ENCODE measurements around the gene TCF23. TPM values are rescaled to one million over a fixed set of nuclear protein-coding genes. Genes with fewer than 3 reads are reported as not detected.
"Not testable (repeated sequence)": the region's sequence is repeated elsewhere in the genome, so short reads cannot be mapped to it uniquely, and the experiment has no call there.

TCF23 gene
- total and polyA plus RNA-seq, 4 donors, result under 0.01 to 0.05 (median 0.02) TPM; not detected in 1

GRCh38 chr2:27108221-27108620, 40.6 kb upstream of the TCF23 start:
- Histone ChIP-seq H3K4me1 (ENCODE audit: control insufficient read depth in 4 of 4, insufficient read depth in 4 of 4, low read length in 3 of 4) (no peaks in the 10 kb centered on the region), H3K27ac (ENCODE audit: low read depth in 1 of 2, low read length in 2 of 2) (no peak overlapping the region), H3K4me3 (ENCODE audit: low read depth in 1 of 3, low read length in 3 of 3) (no peak overlapping the region), H3K9me3 (ENCODE audit: control insufficient read depth in 4 of 4, low read length in 3 of 4) (no peaks in the 10 kb centered on the region), H3K9ac (ENCODE audit: low read depth in 1 of 2, low read length in 2 of 2) (no peak overlapping the region), H3K36me3 (ENCODE audit: control insufficient read depth in 4 of 4, insufficient read depth in 3 of 4, low read depth in 1 of 4, low read length in 3 of 4) (no peaks in the 10 kb centered on the region), H3K27me3 (ENCODE audit: control insufficient read depth in 4 of 4, insufficient read depth in 4 of 4, low read length in 3 of 4) (no peaks in the 10 kb centered on the region)
- no peak for DNase-seq (ENCODE audit: low spot score)
- TF ChIP-seq, protein P1, sequence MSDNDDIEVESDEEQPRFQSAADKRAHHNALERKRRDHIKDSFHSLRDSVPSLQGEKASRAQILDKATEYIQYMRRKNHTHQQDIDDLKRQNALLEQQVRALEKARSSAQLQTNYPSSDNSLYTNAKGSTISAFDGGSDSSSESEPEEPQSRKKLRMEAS (IDR thresholded peaks at IDR 0.05), result no peak
- TF ChIP-seq HNF4G (IDR thresholded peaks at IDR 0.05) (no peak), SP1 (IDR thresholded peaks at IDR 0.05) (no peak)
- 76% methylated on average over 2 of the region's 2 CpGs for WGBS

GRCh38 chr2:27109083-27109482, 39.7 kb upstream of the TCF23 start:
- Histone ChIP-seq H3K9me3 (ENCODE audit: control insufficient read depth in 4 of 4, low read length in 3 of 4) (no peaks in the 10 kb centered on the region), H3K4me1 (ENCODE audit: control insufficient read depth in 4 of 4, insufficient read depth in 4 of 4, low read length in 3 of 4) (no peaks in the 10 kb centered on the region), H3K4me3 (ENCODE audit: low read depth in 1 of 3, low read length in 3 of 3) (no peak overlapping the region), H3K36me3 (ENCODE audit: control insufficient read depth in 4 of 4, insufficient read depth in 3 of 4, low read depth in 1 of 4, low read length in 3 of 4) (no peaks in the 10 kb centered on the region), H3K9ac (ENCODE audit: low read depth in 1 of 2, low read length in 2 of 2) (no peak overlapping the region), H3K27me3 (ENCODE audit: control insufficient read depth in 4 of 4, insufficient read depth in 4 of 4, low read length in 3 of 4) (no peaks in the 10 kb centered on the region), H3K27ac (ENCODE audit: low read depth in 1 of 2, low read length in 2 of 2) (no peak overlapping the region)
- 91% methylated on average over 3 of the region's 3 CpGs for WGBS
- no peak for TF ChIP-seq SP1 (IDR thresholded peaks at IDR 0.05)
- no peak for TF ChIP-seq EGR1 (IDR thresholded peaks at IDR 0.05; ENCODE audit: low read depth in 2 of 2)
- no peak for TF ChIP-seq GABPA (IDR thresholded peaks at IDR 0.05 in 1 of 2, conservative IDR thresholded peaks at IDR 0.05 in 1 of 2)
- TF ChIP-seq, protein P2, sequence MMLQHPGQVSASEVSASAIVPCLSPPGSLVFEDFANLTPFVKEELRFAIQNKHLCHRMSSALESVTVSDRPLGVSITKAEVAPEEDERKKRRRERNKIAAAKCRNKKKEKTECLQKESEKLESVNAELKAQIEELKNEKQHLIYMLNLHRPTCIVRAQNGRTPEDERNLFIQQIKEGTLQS (IDR thresholded peaks at IDR 0.05), result no peak
- TF ChIP-seq HNF4A (conservative IDR thresholded peaks at IDR 0.05), result no peak
- TF ChIP-seq REST (IDR thresholded peaks at IDR 0.05), result no peak
- TF ChIP-seq CTCF (IDR thresholded peaks at IDR 0.05; ENCODE audit: low read depth, low read length, missing input control), result no peak
- no peak for TF ChIP-seq YY1 (IDR thresholded peaks at IDR 0.05)
- TF ChIP-seq FOXA1 (IDR thresholded peaks at IDR 0.05), result no peak
- no peak for TF ChIP-seq TAF1 (conservative IDR thresholded peaks at IDR 0.05)
- TF ChIP-seq, protein P1 (IDR thresholded peaks at IDR 0.05), result no peak
- no peak for TF ChIP-seq HNF4G (IDR thresholded peaks at IDR 0.05)
- no peak for TF ChIP-seq JUND (IDR thresholded peaks at IDR 0.05)
- no peak for TF ChIP-seq NR2F2 (IDR thresholded peaks at IDR 0.05)
- no peak for DNase-seq (ENCODE audit: low spot score)

- H3K9me3 ChIP-seq (ENCODE audit: control insufficient read depth in 4 of 4, low read length in 3 of 4); H3K36me3 ChIP-seq (ENCODE audit: control insufficient read depth in 4 of 4, insufficient read depth in 3 of 4, low read depth in 1 of 4, low read length in 3 of 4); DNase-seq (ENCODE audit: low spot score); H3K4me3 ChIP-seq (ENCODE audit: low read depth in 1 of 3, low read length in 3 of 3); H3K27me3 ChIP-seq (ENCODE audit: control insufficient read depth in 4 of 4, insufficient read depth in 4 of 4, low read length in 3 of 4); H3K27ac ChIP-seq (ENCODE audit: low read depth in 1 of 2, low read length in 2 of 2); H3K4me1 ChIP-seq (ENCODE audit: control insufficient read depth in 4 of 4, insufficient read depth in 4 of 4, low read length in 3 of 4); H3K9ac ChIP-seq (ENCODE audit: low read depth in 1 of 2, low read length in 2 of 2): not testable (repeated sequence)
- 88% methylated on average over 24 of the region's 24 CpGs for WGBS
These were observed 38.0 kb upstream of the TCF23 start for GRCh38 chr2:27110603-27111352.

DNA sequence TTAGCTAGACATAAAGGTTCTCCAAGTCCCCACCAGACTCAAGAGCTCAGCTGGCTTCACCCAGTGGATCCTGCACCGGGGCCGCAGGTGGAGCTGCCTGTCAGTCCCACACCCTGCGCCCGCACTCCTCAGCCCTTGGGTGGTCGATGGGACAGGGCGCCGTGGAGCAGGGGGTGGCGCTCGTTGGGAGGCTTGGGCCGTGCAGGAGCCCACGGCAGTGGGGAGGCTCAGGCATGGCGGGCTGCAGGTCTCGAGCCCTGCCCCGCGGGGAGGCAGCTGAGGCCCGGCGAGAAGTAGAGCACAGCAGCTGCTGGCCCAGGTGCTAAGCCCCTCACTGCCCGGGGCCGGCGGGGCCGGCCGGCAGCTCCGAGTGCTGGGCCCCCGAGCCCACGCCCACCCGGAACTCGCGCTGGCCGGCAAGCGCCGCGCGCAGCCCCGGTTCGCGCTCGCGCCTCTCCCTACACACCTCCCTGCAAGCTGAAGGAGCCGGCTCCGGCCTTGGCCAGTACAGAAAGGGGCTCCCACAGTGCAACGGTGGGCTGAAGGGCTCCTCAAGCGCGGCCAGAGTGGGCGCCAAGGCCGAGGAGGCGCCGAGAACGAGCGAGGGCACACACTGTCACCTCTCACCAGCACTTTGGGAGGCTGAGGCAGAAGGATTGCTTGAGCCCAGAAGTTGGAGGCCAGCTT, 37.3 kb upstream of the TCF23 start:
- H3K4me3 ChIP-seq (ENCODE audit: low read depth in 1 of 3, low read length in 3 of 3); DNase-seq (ENCODE audit: low spot score); H3K27ac ChIP-seq (ENCODE audit: low read depth in 1 of 2, low read length in 2 of 2); H3K9me3 ChIP-seq (ENCODE audit: control insufficient read depth in 4 of 4, low read length in 3 of 4); H3K4me1 ChIP-seq (ENCODE audit: control insufficient read depth in 4 of 4, insufficient read depth in 4 of 4, low read length in 3 of 4); H3K36me3 ChIP-seq (ENCODE audit: control insufficient read depth in 4 of 4, insufficient read depth in 3 of 4, low read depth in 1 of 4, low read length in 3 of 4); H3K9ac ChIP-seq (ENCODE audit: low read depth in 1 of 2, low read length in 2 of 2); H3K27me3 ChIP-seq (ENCODE audit: control insufficient read depth in 4 of 4, insufficient read depth in 4 of 4, low read length in 3 of 4): not testable (repeated sequence)
- WGBS, result 91% methylated on average over 49 of the region's 49 CpGs

Data from liver (tissue), 9 donors.